ENCODE data around the gene FCHSD2.
"Not testable (repeated sequence)": the region's sequence is repeated elsewhere in the genome, so short reads cannot be mapped to it uniquely, and the experiment has no call there.

The FCHSD2 gene

DNA sequence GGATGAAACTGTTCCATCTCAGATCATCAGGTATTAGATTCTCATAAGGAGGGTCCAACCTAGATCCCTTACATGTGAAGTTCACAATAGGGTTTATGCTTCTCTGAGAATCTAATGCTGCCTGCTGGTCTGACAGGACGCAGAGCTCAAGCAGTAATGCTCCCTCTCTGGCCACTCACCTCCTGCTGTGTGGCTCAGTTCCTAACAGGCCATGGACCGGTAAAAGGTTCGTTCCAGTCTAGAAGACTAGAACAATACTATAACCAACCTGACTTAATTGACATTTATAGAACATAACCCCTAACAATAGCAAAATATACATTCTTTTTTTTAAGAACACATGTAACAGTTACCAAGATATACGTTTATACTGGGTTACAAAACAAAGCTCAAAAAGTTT lies 282.1 kb downstream of the FCHSD2 start:
- TF ChIP-seq, protein P1, sequence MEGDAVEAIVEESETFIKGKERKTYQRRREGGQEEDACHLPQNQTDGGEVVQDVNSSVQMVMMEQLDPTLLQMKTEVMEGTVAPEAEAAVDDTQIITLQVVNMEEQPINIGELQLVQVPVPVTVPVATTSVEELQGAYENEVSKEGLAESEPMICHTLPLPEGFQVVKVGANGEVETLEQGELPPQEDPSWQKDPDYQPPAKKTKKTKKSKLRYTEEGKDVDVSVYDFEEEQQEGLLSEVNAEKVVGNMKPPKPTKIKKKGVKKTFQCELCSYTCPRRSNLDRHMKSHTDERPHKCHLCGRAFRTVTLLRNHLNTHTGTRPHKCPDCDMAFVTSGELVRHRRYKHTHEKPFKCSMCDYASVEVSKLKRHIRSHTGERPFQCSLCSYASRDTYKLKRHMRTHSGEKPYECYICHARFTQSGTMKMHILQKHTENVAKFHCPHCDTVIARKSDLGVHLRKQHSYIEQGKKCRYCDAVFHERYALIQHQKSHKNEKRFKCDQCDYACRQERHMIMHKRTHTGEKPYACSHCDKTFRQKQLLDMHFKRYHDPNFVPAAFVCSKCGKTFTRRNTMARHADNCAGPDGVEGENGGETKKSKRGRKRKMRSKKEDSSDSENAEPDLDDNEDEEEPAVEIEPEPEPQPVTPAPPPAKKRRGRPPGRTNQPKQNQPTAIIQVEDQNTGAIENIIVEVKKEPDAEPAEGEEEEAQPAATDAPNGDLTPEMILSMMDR (IDR thresholded peaks at IDR 0.05; ENCODE audit: control insufficient read depth, extremely low read depth, insufficient read depth): no peak
- no peak for DNase-seq (ENCODE audit: low read depth)
- H3K4me3 ChIP-seq (ENCODE audit: low read depth, low read length): no peak overlapping the region

DNA sequence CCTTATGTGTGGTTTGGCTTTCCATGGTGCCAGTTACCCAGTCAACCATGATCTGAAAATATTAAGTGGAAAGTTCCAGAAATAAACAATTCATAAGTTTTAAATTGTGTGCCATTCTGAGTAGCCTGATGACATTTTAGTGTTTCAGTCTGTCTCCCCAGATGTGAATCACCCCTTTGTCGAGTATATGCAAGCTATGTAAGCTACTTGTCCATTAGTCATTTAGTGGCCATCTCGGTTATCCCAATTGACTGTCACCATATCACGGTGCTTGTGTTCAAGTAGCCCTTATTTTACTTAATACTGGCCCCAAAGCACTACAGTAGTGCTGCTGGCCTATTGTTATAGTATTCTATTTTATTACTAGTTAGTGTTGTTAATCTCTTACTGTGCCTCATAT lies 283.0 kb downstream of the FCHSD2 start:
- DNase-seq (ENCODE audit: low read depth): no peak
- no peak overlapping the region for H3K4me3 ChIP-seq (ENCODE audit: low read depth, low read length)

DNA sequence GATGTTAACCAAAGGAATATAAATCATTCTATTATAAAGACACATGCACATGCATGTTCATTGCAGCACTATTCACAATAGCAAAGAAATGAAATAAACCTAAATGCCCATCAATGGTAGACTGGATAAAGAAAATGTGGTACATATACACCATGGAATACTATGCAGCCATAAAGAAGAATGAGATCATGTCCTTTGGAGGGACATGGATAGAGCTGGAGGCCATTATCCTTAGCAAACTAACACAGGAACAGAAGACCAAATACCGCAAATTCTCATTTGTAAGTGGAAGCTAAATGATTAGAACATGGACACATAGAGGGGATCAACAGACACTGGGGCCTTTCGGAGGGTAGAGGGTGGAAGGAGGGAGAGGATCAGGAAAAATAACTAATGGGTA lies 283.9 kb downstream of the FCHSD2 start:
- DNase-seq (ENCODE audit: low read depth); H3K4me3 ChIP-seq (ENCODE audit: low read depth, low read length): not testable (repeated sequence)

More for the DNA sequence above, 283.0 kb downstream of the FCHSD2 start:
- TF ChIP-seq, protein P1 (IDR thresholded peaks at IDR 0.05; ENCODE audit: control insufficient read depth, extremely low read depth, insufficient read depth): no peak

DNA sequence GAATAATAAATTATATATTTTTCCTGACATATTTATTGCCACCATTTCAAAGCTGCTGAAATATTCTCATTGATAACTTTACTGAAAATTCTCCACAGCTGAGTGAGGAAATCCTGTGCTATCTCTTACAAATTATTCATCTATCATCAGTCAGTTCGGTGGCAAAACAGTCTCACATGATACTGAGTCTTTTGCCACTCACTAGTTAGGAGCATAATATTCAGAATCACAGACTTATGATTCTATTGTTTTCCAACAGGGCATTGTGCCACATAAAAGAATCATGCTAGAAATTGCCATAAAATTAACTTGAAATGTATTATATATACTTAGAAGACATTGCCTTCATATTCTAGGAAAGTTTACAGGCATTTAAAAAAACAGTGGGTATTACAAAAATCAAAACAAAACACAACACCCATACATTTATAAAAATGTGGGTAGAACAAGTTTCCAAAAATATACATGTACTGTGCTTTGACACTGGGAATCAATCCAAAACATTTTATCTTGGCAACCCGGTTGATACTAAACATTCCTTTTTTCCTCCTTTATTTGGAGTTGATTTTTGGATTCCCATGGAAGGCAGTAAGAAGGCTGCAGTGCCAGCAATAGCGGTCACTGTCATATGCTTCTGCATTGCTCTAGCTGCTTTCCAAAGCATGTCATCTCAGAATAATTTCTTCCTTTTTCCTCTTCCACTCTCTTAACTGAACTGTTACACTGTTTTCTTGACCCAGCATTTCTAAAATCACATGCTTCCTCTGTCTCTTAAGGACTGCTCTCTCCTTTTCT lies 285.4 kb downstream of the FCHSD2 start:
- DNase-seq (ENCODE audit: low read depth): no peak
- TF ChIP-seq, protein P1 (IDR thresholded peaks at IDR 0.05; ENCODE audit: control insufficient read depth, extremely low read depth, insufficient read depth): no peak
- H3K4me3 ChIP-seq (ENCODE audit: low read depth, low read length): no peak overlapping the region

DNA sequence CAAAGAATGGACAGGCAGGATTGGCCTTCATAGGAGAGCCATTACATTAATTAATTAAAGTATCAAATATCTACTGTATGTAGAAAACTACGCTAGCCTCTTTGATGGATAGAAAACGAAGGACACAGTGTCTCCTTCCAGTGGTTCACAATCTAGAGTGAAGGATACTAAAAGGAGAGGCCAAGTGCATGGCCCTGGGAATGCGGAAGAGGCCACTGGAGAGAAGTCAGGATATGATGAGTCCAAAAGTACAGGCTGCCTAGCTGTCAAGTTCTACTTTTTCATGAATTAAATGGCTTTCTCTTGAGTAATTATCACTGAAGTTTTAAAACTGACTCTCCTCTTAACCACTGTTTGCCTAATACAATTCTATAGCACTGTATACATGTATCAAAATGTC lies 286.1 kb downstream of the FCHSD2 start:
- DNase-seq (ENCODE audit: low read depth): no peak
- TF ChIP-seq, protein P1 (IDR thresholded peaks at IDR 0.05; ENCODE audit: control insufficient read depth, extremely low read depth, insufficient read depth): no peak
- no peak overlapping the region for H3K4me3 ChIP-seq (ENCODE audit: low read depth, low read length)

DNA sequence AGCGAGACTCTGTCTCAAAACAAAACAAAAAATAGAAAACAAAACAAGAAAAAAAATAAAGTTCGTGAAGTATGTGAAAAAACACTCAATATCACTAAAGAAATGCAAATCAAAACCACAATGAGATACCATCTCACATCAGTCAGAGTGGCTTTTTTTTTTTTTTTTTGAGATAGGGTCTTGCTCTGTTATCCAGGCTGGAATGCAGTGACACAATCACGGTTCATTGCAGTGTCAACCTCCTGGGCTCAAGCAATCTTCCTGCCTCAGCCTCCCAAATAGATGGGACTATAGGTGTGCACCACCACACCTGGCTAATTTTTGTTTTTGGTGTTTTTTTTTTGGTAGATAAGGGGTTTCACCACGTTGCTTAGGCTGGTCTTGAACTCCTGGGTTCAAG lies 290.4 kb downstream of the FCHSD2 start:
- no peak overlapping the region for H3K4me3 ChIP-seq (ENCODE audit: low read depth, low read length)
- no peak for DNase-seq (ENCODE audit: low read depth)
- TF ChIP-seq, protein P1 (IDR thresholded peaks at IDR 0.05; ENCODE audit: control insufficient read depth, extremely low read depth, insufficient read depth): no peak

DNA sequence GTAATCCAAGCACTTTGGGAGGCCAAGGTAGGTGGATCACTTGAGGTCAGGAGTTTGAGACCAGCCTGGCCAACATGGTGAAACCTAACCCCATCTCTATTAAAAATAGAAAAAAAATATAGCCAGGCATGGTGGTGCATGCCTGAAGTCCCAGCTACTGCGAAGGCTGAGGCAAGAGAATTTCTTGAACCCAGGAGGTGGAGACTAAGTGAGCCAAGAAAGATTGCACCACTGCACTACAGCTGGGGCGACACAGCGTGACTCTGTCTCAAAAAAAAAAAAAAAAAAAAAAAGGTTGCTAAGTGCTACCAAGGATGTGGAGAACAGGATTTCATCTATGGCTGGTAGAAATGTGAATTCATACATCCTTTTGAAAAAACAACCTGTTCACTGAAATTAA lies 291.3 kb downstream of the FCHSD2 start:
- no peak for DNase-seq (ENCODE audit: low read depth)
- no peak overlapping the region for H3K4me3 ChIP-seq (ENCODE audit: low read depth, low read length)
- TF ChIP-seq, protein P1 (IDR thresholded peaks at IDR 0.05; ENCODE audit: control insufficient read depth, extremely low read depth, insufficient read depth): no peak

All from LNCaP clone FGC (cell line).